ENCODE data around the gene PLEKHA3.
A peak's percentile ranks its signal among the peaks of the same experiment; 100 is the strongest.

The PLEKHA3 gene

GRCh38 chr2:178478130-178478438 lies 2.2 kb upstream of the PLEKHA3 start:
- Histone ChIP-seq H3K4me1 (peaks cover 56% of the 10 kb centered on the region), H3K4me2 (peak overlapping the region; percentile 91), H3K36me3 (0 out of 2 replicates have a peak, but pooled peaks cover 4% of the 10 kb centered on the region), H3K27me3 (no peaks in the 10 kb centered on the region), H3K27ac (peak overlapping the region; percentile 91), H4K20me1 (peaks cover 25% of the 10 kb centered on the region), H3K9me3 (no peaks in the 10 kb centered on the region), H3K9ac (peak overlapping the region; percentile 85), H3K4me3 (peak overlapping the region; percentile 73)
- TF ChIP-seq Cebpa-rat (IDR thresholded peaks at IDR 0.05), result no peak

- peaks cover 60% of the 10 kb centered on the region for H3K4me1 ChIP-seq
- H3K27me3 ChIP-seq, result no peaks in the 10 kb centered on the region
- no peaks in the 10 kb centered on the region for H3K36me3 ChIP-seq
- H3K4me2 ChIP-seq, result peak within 1 kb of the TSS; percentile 91
- H3K4me3 ChIP-seq, result peak within 1 kb of the TSS; percentile 73
- H3K9me3 ChIP-seq, result no peaks in the 10 kb centered on the region
- peak within 1 kb of the TSS; percentile 85 for H3K9ac ChIP-seq
- peak within 1 kb of the TSS; percentile 91 for H3K27ac ChIP-seq
- peaks cover 26% of the 10 kb centered on the region for H4K20me1 ChIP-seq
- no peak for TF ChIP-seq Cebpa-rat (IDR thresholded peaks at IDR 0.05)
Observed at GRCh38 chr2:178478439-178479274, 1.6 kb upstream of the PLEKHA3 start, which contains the start of gene FKBP7. FKBP7 (minus strand) TSS chr2:178478600; CDS start chr2:178478499, 101 bp downstream.

- Histone ChIP-seq H3K4me2 (peak overlapping the region; percentile 91), H3K9me3 (no peaks in the 10 kb centered on the region), H3K36me3 (no peaks in the 10 kb centered on the region), H3K27me3 (no peaks in the 10 kb centered on the region), H3K9ac (0 out of 2 replicates have a peak overlapping the region, but pooled peaks have one; percentile 85), H4K20me1 (peaks cover 32% of the 10 kb centered on the region), H3K27ac (no peak overlapping the region), H3K4me3 (peak overlapping the region; percentile 73), H3K4me1 (peaks cover 65% of the 10 kb centered on the region)
- TF ChIP-seq Cebpa-rat (IDR thresholded peaks at IDR 0.05), result no peak
Observed at GRCh38 chr2:178479275-178479616, 1.0 kb upstream of the PLEKHA3 start.

- peaks cover 37% of the 10 kb centered on the region for H4K20me1 ChIP-seq
- H3K27me3 ChIP-seq, result no peaks in the 10 kb centered on the region
- no peaks in the 10 kb centered on the region for H3K36me3 ChIP-seq
- H3K4me2 ChIP-seq, result peak overlapping the region; percentile 91
- peaks cover 66% of the 10 kb centered on the region for H3K4me1 ChIP-seq
- H3K4me3 ChIP-seq, result peak overlapping the region; percentile 78
- no peak for TF ChIP-seq Cebpa-rat (IDR thresholded peaks at IDR 0.05)
- H3K27ac ChIP-seq, result peak overlapping the region; percentile 88
- no peaks in the 10 kb centered on the region for H3K9me3 ChIP-seq
- peak overlapping the region; percentile 87 for H3K9ac ChIP-seq
Observed at GRCh38 chr2:178479758-178480226, 465 bp upstream of the PLEKHA3 start.

GRCh38 chr2:178482437-178482836 lies 2.2 kb downstream of the PLEKHA3 start:
- no peak overlapping the region; the same call in 1 of the 2 replicates for H3K4me3 ChIP-seq

GRCh38 chr2:178484245-178485041 lies 4.2 kb downstream of the PLEKHA3 start:
- Histone ChIP-seq H3K9ac (no peak overlapping the region), H3K9me3 (no peaks in the 10 kb centered on the region), H4K20me1 (peaks cover 81% of the 10 kb centered on the region), H3K4me1 (peaks cover 37% of the 10 kb centered on the region), H3K27ac (no peak overlapping the region), H3K36me3 (peaks cover 44% of the 10 kb centered on the region), H3K4me3 (no peak overlapping the region), H3K27me3 (no peaks in the 10 kb centered on the region), H3K4me2 (no peak overlapping the region)
- no peak for TF ChIP-seq Cebpa-rat (IDR thresholded peaks at IDR 0.05)

More at GRCh38 chr2:178482437-178482836, 2.2 kb downstream of the PLEKHA3 start:
- Histone ChIP-seq H3K36me3 (peaks cover 25% of the 10 kb centered on the region), H3K4me1 (peaks cover 45% of the 10 kb centered on the region), H3K9ac (peak overlapping the region; percentile 10; the same call in 1 of the 2 replicates), H3K27ac (no peak overlapping the region), H3K27me3 (no peaks in the 10 kb centered on the region), H4K20me1 (peaks cover 63% of the 10 kb centered on the region), H3K4me2 (peak overlapping the region; percentile 91), H3K9me3 (no peaks in the 10 kb centered on the region)
- TF ChIP-seq Cebpa-rat (IDR thresholded peaks at IDR 0.05), result no peak

GRCh38 chr2:178485356-178485755 lies 5.1 kb downstream of the PLEKHA3 start:
- Histone ChIP-seq H4K20me1 (peaks cover 83% of the 10 kb centered on the region), H3K27ac (no peak overlapping the region), H3K4me2 (no peak overlapping the region), H3K27me3 (no peaks in the 10 kb centered on the region), H3K4me3 (no peak overlapping the region), H3K9ac (no peak overlapping the region), H3K9me3 (no peaks in the 10 kb centered on the region), H3K4me1 (peaks cover 31% of the 10 kb centered on the region), H3K36me3 (peaks cover 53% of the 10 kb centered on the region)
- TF ChIP-seq Cebpa-rat (IDR thresholded peaks at IDR 0.05), result no peak

GRCh38 chr2:178491612-178492011 lies 11.4 kb downstream of the PLEKHA3 start:
- Histone ChIP-seq H3K9ac (no peak overlapping the region), H3K27me3 (no peaks in the 10 kb centered on the region), H3K27ac (no peak overlapping the region), H3K9me3 (no peaks in the 10 kb centered on the region), H4K20me1 (peaks cover 29% of the 10 kb centered on the region), H3K4me2 (no peak overlapping the region), H3K4me3 (no peak overlapping the region), H3K36me3 (peaks cover 90% of the 10 kb centered on the region), H3K4me1 (no peaks in the 10 kb centered on the region)
- TF ChIP-seq Cebpa-rat (IDR thresholded peaks at IDR 0.05), result no peak

- Histone ChIP-seq H4K20me1 (no peaks in the 10 kb centered on the region), H3K9me3 (no peaks in the 10 kb centered on the region), H3K27me3 (no peaks in the 10 kb centered on the region), H3K9ac (no peak overlapping the region), H3K4me1 (no peaks in the 10 kb centered on the region), H3K4me2 (no peak overlapping the region), H3K27ac (no peak overlapping the region), H3K4me3 (no peak overlapping the region), H3K36me3 (peaks cover 80% of the 10 kb centered on the region)
- no peak for TF ChIP-seq Cebpa-rat (IDR thresholded peaks at IDR 0.05)
Observed at GRCh38 chr2:178496049-178496448, 15.8 kb downstream of the PLEKHA3 start.

GRCh38 chr2:178498137-178498536 lies 17.9 kb downstream of the PLEKHA3 start:
- no peaks in the 10 kb centered on the region for H3K27me3 ChIP-seq
- no peak overlapping the region for H3K9ac ChIP-seq
- no peak overlapping the region for H3K27ac ChIP-seq
- H3K4me3 ChIP-seq, result no peak overlapping the region
- H4K20me1 ChIP-seq, result no peaks in the 10 kb centered on the region
- H3K4me2 ChIP-seq, result no peak overlapping the region
- no peaks in the 10 kb centered on the region for H3K9me3 ChIP-seq
- H3K36me3 ChIP-seq, result peaks cover 86% of the 10 kb centered on the region
- no peak for TF ChIP-seq Cebpa-rat (IDR thresholded peaks at IDR 0.05)
- H3K4me1 ChIP-seq, result no peaks in the 10 kb centered on the region

Data from BLaER1 (cell line).